ENCODE results near the gene GIT2. TPM values are rescaled to one million over a fixed set of nuclear protein-coding genes. Genes with fewer than 3 reads are reported as not detected.

The GIT2 gene
- total and polyA plus RNA-seq, 2 experiments from 2014 or later = 26.4 to 42.1 TPM

GRCh38 chr12:109897029-109897428, 99.1 kb downstream of the GIT2 start:
- in situ Hi-C loops (cut with MboI) = no loop called here
- Histone ChIP-seq H3K36me3 (ENCODE audit: low read depth) (no peaks in the 10 kb centered on the region), H4K20me1 (ENCODE audit: insufficient read depth) (no peaks in the 10 kb centered on the region), H3K27ac (no peak overlapping the region), H3K27me3 (replicated peaks; ENCODE audit: insufficient read depth) (no peaks in the 10 kb centered on the region), H3K9ac (no peak overlapping the region), H3F3A (ENCODE audit: insufficient read depth) (no peaks in the 10 kb centered on the region), H3K79me2 (ENCODE audit: insufficient read depth) (peaks cover 29% of the 10 kb centered on the region), H3K4me1 (ENCODE audit: insufficient read depth) (peaks cover 8% of the 10 kb centered on the region), H3K9me3 (ENCODE audit: low read depth) (no peaks in the 10 kb centered on the region), H3K4me3 (no peak overlapping the region), H3K4me2 (ENCODE audit: unreplicated experiment) (no peak overlapping the region), H2AFZ (no peak overlapping the region), H3K9me2 (ENCODE audit: insufficient read depth) (no peaks in the 10 kb centered on the region)
- DNase-seq = no peak
- WGBS, 2 experiments (ENCODE audit: low coverage in 1 of 2, low lambda C conversion rate in 2 of 2, missing lambda C conversion rate in 2 of 2) = 89 to 95% methylated on average over 6 of the region's 6 CpGs
- TF ChIP-seq EZH2 (IDR thresholded peaks at IDR 0.05; ENCODE audit: insufficient read depth, poor library complexity, severe bottlenecking) (no peak), EZH2phosphoT487 (IDR thresholded peaks at IDR 0.05; ENCODE audit: insufficient read depth, low read depth) (no peak)

GRCh38 chr12:109896188-109896587, 100.0 kb downstream of the GIT2 start:
- Histone ChIP-seq H3K4me3 (no peak overlapping the region), H4K20me1 (ENCODE audit: insufficient read depth) (no peaks in the 10 kb centered on the region), H3K27ac (no peak overlapping the region), H3K4me2 (ENCODE audit: unreplicated experiment) (no peak overlapping the region), H3K27me3 (replicated peaks; ENCODE audit: insufficient read depth) (no peaks in the 10 kb centered on the region), H3K9me3 (ENCODE audit: low read depth) (no peaks in the 10 kb centered on the region), H3K9me2 (ENCODE audit: insufficient read depth) (no peaks in the 10 kb centered on the region), H3K9ac (no peak overlapping the region), H3F3A (ENCODE audit: insufficient read depth) (no peaks in the 10 kb centered on the region), H3K36me3 (ENCODE audit: low read depth) (no peaks in the 10 kb centered on the region), H3K4me1 (ENCODE audit: insufficient read depth) (peaks cover 1% of the 10 kb centered on the region), H3K79me2 (ENCODE audit: insufficient read depth) (peaks cover 21% of the 10 kb centered on the region), H2AFZ (no peak overlapping the region)
- in situ Hi-C loops (cut with MboI) = no loop called here
- TF ChIP-seq EZH2 (IDR thresholded peaks at IDR 0.05; ENCODE audit: insufficient read depth, poor library complexity, severe bottlenecking) (no peak), EZH2phosphoT487 (IDR thresholded peaks at IDR 0.05; ENCODE audit: insufficient read depth, low read depth) (no peak)
- 79 to 86% methylated on average over 6 of the region's 6 CpGs for WGBS, 2 experiments (ENCODE audit: low coverage in 1 of 2, low lambda C conversion rate in 2 of 2, missing lambda C conversion rate in 2 of 2)
- DNase-seq = no peak

- H3K4me2 ChIP-seq (ENCODE audit: unreplicated experiment) = no peak overlapping the region
- H3K4me1 ChIP-seq (ENCODE audit: insufficient read depth) = peaks cover 8% of the 10 kb centered on the region
- in situ Hi-C loops (cut with MboI) = no loop called here
- H3K27ac ChIP-seq = no peak overlapping the region
- TF ChIP-seq EZH2 (IDR thresholded peaks at IDR 0.05; ENCODE audit: insufficient read depth, poor library complexity, severe bottlenecking) = no peak
- TF ChIP-seq EZH2phosphoT487 (IDR thresholded peaks at IDR 0.05; ENCODE audit: insufficient read depth, low read depth) = no peak
- H4K20me1 ChIP-seq (ENCODE audit: insufficient read depth) = no peaks in the 10 kb centered on the region
- H3K9ac ChIP-seq = no peak overlapping the region
- no peaks in the 10 kb centered on the region for H3K27me3 ChIP-seq (replicated peaks; ENCODE audit: insufficient read depth)
- H3K9me2 ChIP-seq (ENCODE audit: insufficient read depth) = no peaks in the 10 kb centered on the region
- WGBS, 2 experiments (ENCODE audit: low coverage in 1 of 2, low lambda C conversion rate in 2 of 2, missing lambda C conversion rate in 2 of 2) = 82 to 88% methylated on average over 4 of the region's 4 CpGs
- H3K4me3 ChIP-seq = no peak overlapping the region
- H3F3A ChIP-seq (ENCODE audit: insufficient read depth) = peaks cover 9% of the 10 kb centered on the region
- no peaks in the 10 kb centered on the region for H3K36me3 ChIP-seq (ENCODE audit: low read depth)
- DNase-seq = no peak
- no peaks in the 10 kb centered on the region for H3K9me3 ChIP-seq (ENCODE audit: low read depth)
- no peak overlapping the region for H2AFZ ChIP-seq
- H3K79me2 ChIP-seq (ENCODE audit: insufficient read depth) = peaks cover 11% of the 10 kb centered on the region
These were observed 101.2 kb downstream of the GIT2 start for GRCh38 chr12:109894939-109895338.

GRCh38 chr12:109893261-109893995, 102.7 kb downstream of the GIT2 start:
- H3K4me3 ChIP-seq = no peak overlapping the region
- in situ Hi-C loops (cut with MboI) = no loop called here
- H3K27ac ChIP-seq = no peak overlapping the region
- no peak for TF ChIP-seq EZH2phosphoT487 (IDR thresholded peaks at IDR 0.05; ENCODE audit: insufficient read depth, low read depth)
- no peak for TF ChIP-seq EZH2 (IDR thresholded peaks at IDR 0.05; ENCODE audit: insufficient read depth, poor library complexity, severe bottlenecking)
- no peaks in the 10 kb centered on the region for H3K9me3 ChIP-seq (ENCODE audit: low read depth)
- H3K9ac ChIP-seq = no peak overlapping the region
- H2AFZ ChIP-seq = no peak overlapping the region
- peaks cover 25% of the 10 kb centered on the region for H3F3A ChIP-seq (ENCODE audit: insufficient read depth)
- H3K27me3 ChIP-seq (replicated peaks; ENCODE audit: insufficient read depth) = no peaks in the 10 kb centered on the region
- H3K36me3 ChIP-seq (ENCODE audit: low read depth) = no peaks in the 10 kb centered on the region
- DNase-seq = no peak
- no peak overlapping the region for H3K4me2 ChIP-seq (ENCODE audit: unreplicated experiment)
- WGBS, 2 experiments (ENCODE audit: low coverage in 1 of 2, low lambda C conversion rate in 2 of 2, missing lambda C conversion rate in 2 of 2) = 74 to 86% methylated on average over 7 of the region's 7 CpGs
- H3K9me2 ChIP-seq (ENCODE audit: insufficient read depth) = no peaks in the 10 kb centered on the region
- H3K79me2 ChIP-seq (ENCODE audit: insufficient read depth) = no peaks in the 10 kb centered on the region
- H3K4me1 ChIP-seq (ENCODE audit: insufficient read depth) = peaks cover 23% of the 10 kb centered on the region
- no peaks in the 10 kb centered on the region for H4K20me1 ChIP-seq (ENCODE audit: insufficient read depth)
